ENCODE data around the gene DOLK. TPM values are rescaled to one million over a fixed set of nuclear protein-coding genes. Genes with fewer than 3 reads are reported as not detected.
A peak's percentile ranks its signal among the peaks of the same experiment; 100 is the strongest.
"Not testable (repeated sequence)": the region's sequence is repeated elsewhere in the genome, so short reads cannot be mapped to it uniquely, and the experiment has no call there.

DOLK gene
- total RNA-seq, 4 donors from 2014 or later = 5.2 to 12.7 (median 10.8) TPM

DNA sequence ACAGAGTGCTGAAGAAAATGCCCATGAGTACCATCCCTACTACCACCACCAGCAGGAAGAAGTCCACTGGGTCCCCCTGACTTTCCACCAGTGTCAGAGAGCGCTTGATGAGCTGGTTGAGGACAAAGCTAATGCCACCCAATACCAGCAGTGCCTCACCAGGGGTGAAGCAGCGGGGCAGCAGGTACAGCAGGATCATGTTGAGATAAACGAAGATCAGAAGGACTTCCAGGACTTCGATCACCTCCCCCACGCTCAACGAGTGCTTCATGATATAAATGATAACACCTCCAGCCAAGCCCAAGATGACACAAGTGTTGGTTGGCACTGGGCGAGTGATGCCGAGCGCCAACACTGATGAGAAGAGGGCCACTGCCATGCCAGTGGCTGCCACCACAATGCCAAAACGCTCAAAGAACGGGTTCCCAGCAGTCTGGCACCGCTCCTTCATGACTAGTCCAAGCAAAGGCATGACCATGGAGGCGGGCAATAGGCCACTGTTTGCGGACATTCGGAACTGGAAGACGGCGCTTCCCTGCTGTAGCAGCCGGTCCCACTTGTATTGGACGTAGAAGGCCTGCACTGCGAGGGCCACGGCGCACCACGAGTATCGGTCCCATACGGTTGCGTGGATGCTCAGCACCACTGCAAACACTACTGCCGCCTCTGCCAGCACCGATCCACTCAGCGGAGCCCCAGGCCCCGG lies 679 bp downstream of the DOLK start:
- DNase-seq (ENCODE audit: low spot score in 2 of 2) = peak; percentile 70 to 82
- WGBS = 57% methylated on average over 5 of the region's 30 CpGs
- TF ChIP-seq POLR2A (IDR thresholded peaks at IDR 0.05) (no peak), POLR2AphosphoS5 (IDR thresholded peaks at IDR 0.05) (no peak), EP300 (IDR thresholded peaks at IDR 0.05) (no peak)
- TF ChIP-seq, protein P1, sequence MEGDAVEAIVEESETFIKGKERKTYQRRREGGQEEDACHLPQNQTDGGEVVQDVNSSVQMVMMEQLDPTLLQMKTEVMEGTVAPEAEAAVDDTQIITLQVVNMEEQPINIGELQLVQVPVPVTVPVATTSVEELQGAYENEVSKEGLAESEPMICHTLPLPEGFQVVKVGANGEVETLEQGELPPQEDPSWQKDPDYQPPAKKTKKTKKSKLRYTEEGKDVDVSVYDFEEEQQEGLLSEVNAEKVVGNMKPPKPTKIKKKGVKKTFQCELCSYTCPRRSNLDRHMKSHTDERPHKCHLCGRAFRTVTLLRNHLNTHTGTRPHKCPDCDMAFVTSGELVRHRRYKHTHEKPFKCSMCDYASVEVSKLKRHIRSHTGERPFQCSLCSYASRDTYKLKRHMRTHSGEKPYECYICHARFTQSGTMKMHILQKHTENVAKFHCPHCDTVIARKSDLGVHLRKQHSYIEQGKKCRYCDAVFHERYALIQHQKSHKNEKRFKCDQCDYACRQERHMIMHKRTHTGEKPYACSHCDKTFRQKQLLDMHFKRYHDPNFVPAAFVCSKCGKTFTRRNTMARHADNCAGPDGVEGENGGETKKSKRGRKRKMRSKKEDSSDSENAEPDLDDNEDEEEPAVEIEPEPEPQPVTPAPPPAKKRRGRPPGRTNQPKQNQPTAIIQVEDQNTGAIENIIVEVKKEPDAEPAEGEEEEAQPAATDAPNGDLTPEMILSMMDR (IDR thresholded peaks at IDR 0.05) = no peak
- Histone ChIP-seq H3K4me3 (peak overlapping the region; percentile 98), H3K9me3 (no peaks in the 10 kb centered on the region), H3K27me3 (no peaks in the 10 kb centered on the region), H3K4me1 (peaks cover 28% of the 10 kb centered on the region), H3K36me3 (peaks cover 21% of the 10 kb centered on the region), H3K27ac (peak overlapping the region; percentile 97)

DNA sequence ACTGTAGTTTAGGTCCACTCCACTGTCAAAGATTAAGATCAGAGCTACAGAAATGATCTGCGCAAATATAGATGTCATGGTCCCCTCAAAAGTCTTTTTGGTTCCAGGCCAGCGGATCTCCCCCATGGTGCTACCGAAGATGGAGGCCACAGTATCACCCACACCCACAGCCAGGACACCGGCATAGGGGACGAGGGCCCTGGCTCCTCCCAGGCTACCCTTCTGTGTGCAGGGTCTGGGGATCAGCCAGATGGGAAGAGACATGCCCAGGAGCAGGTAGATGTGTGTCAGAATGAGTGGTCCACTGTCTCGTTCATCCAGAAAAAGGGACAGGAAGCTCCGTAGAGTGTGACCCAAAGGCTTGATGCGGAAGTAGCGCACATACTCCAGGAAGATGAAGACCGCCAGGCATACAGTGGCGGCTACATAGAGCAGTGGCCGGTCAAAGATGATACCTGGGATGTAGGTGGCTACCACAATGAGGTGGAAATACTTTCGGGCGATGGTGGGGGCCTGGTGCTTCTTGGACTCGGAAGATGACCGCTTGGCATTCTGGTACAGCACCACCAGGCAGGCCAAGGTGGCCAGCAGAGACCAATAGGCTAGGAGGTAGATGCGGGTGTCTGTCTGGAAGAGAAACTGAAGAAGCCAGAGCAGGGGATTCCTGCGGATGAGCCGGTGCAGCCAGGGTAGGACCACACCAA lies 1.5 kb downstream of the DOLK start:
- peaks cover 27% of the 10 kb centered on the region for H3K36me3 ChIP-seq
- TF ChIP-seq POLR2AphosphoS5 (IDR thresholded peaks at IDR 0.05) = no peak
- TF ChIP-seq EP300 (IDR thresholded peaks at IDR 0.05) = no peak
- TF ChIP-seq, protein P1 (IDR thresholded peaks at IDR 0.05) = no peak
- no peak for TF ChIP-seq POLR2A (IDR thresholded peaks at IDR 0.05)
- H3K27ac ChIP-seq = no peak overlapping the region
- H3K4me1 ChIP-seq = peaks cover 35% of the 10 kb centered on the region
- no peaks in the 10 kb centered on the region for H3K9me3 ChIP-seq
- no peaks in the 10 kb centered on the region for H3K27me3 ChIP-seq
- peak in 1 of 2 donors; percentile 72 for DNase-seq (ENCODE audit: low spot score in 2 of 2)
- H3K4me3 ChIP-seq = peak overlapping the region; percentile 98
- WGBS = 95% methylated on average over 15 of the region's 19 CpGs

DNA sequence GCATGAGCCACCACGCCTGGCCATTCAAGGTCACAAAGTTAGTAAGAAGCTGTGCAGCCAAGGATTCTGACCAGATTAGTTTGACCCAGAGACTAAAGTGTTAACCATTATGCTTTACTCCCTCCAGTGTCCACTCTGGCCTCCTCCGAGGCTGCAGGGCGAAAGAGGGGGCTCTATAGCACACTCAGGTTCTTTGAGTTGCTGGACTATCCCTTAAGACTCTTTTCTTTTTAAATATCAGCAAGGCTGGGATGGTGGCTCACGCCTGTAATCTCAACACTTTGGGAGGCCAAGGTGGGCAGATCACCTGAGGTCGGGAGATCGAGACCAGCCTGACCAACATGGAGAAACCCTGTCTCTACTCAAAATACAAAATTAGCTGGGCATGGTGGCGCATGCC lies 2.4 kb downstream of the DOLK start:
- H3K4me3 ChIP-seq, H3K27me3 ChIP-seq, H3K27ac ChIP-seq, H3K9me3 ChIP-seq: not testable (repeated sequence)
- H3K4me1 ChIP-seq = peaks cover 40% of the 10 kb centered on the region
- DNase-seq (ENCODE audit: low spot score in 2 of 2) = peak in 1 of 2 donors; percentile 11
- peaks cover 21% of the 10 kb centered on the region for H3K36me3 ChIP-seq
- 93% methylated on average over 7 of the region's 7 CpGs for WGBS

DNA sequence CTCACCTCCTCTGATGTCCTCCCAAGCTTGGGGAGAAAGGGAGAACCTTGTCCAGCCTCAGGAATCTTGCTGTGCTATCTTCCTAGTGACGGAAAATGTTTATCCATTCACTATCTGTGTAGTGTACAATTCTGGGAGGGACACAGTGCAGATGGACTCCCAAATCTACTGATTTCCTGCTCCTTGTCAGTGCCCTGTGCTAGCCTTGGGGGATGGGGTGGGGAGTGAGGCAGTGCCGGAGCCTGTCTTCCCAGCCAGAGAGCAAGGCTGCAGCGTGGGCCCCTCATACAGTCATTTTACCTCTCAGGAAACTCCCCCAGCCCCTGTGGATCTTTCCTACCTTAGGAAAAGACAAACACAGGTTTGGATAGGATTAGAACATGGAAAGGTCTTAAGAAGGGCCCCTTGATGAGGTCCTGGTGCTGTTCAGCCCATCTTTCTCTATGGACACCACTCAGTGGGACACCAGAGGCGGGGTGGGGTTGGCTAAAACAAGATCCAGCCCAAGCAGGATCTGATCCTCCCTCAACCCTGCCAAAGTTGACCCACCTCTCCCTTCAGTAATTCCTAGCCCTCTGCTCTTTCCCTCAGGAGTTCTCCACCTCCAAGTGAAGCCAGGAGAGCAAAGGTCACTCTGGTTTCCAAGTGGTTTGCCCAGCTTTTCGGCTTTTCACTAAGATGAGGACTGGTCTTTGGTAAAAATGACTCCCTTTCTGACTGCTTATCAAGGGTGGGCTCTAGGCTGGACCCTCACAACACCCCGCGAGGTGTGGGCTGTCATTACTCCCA lies 3.4 kb downstream of the DOLK start:
- Histone ChIP-seq H3K27me3 (no peaks in the 10 kb centered on the region), H3K9me3 (no peaks in the 10 kb centered on the region), H3K4me3 (no peak overlapping the region), H3K4me1 (peaks cover 40% of the 10 kb centered on the region), H3K27ac (no peak overlapping the region), H3K36me3 (peaks cover 21% of the 10 kb centered on the region)
- TF ChIP-seq POLR2A (IDR thresholded peaks at IDR 0.05) (no peak), POLR2AphosphoS5 (IDR thresholded peaks at IDR 0.05) (no peak), EP300 (IDR thresholded peaks at IDR 0.05) (no peak)
- TF ChIP-seq, protein P1 (IDR thresholded peaks at IDR 0.05) = no peak
- peak; percentile 50 to 53 for DNase-seq (ENCODE audit: low spot score in 2 of 2)
- WGBS = 85% methylated on average over 6 of the region's 7 CpGs

DNA sequence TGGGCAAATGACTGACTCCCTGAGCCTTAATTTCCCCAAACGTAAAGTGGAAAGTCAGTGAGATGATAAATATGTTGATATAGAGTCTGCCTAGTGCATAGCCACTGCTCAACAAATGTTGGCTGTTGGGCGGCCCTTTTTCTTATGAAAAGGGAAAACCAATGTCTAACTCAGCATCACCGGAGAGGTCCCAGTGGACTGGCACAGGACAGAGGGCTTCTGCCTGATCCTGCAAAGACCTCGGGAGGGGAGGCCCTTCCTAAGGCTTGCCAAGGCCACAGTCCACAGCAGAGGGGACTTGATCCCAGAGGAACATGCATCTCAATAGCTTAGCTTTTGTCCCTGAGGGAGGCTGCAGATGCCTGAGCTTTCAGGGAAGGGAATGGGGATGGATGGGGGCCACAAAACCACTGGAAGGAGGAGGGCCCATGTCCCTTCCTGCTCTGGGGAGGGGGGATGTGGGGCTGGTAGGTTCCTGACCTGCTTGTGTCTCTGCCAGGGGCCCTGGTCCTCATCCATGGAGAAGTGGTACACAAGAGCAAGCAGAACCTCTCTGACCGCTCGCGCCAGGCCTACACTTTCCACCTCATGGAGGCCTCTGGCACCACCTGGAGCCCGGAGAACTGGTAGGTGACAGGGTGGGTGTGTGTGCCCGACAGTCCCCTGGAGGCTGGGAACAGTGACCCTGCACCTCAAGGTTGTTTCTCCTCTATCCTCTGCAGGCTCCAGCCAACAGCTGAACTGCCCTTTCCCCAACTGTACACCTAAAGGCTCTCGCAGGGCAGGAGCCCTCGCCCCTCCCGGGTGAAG lies 6.3 kb downstream of the DOLK start:
- TF ChIP-seq EP300 (IDR thresholded peaks at IDR 0.05) (no peak), POLR2A (IDR thresholded peaks at IDR 0.05) (no peak), POLR2AphosphoS5 (IDR thresholded peaks at IDR 0.05) (no peak)
- TF ChIP-seq, protein P1 (IDR thresholded peaks at IDR 0.05) = no peak
- H3K36me3 ChIP-seq = peaks cover 23% of the 10 kb centered on the region
- H3K4me3 ChIP-seq = no peak overlapping the region
- peaks cover 31% of the 10 kb centered on the region for H3K4me1 ChIP-seq
- H3K27me3 ChIP-seq = no peaks in the 10 kb centered on the region
- 89% methylated on average over 10 of the region's 12 CpGs for WGBS
- peak; percentile 57 to 76 for DNase-seq (ENCODE audit: low spot score in 2 of 2)
- no peak overlapping the region for H3K27ac ChIP-seq
- no peaks in the 10 kb centered on the region for H3K9me3 ChIP-seq

Measured in suprapubic skin (tissue), 4 donors.